Measurements from ENCODE around the gene OR9Q1.

DNA sequence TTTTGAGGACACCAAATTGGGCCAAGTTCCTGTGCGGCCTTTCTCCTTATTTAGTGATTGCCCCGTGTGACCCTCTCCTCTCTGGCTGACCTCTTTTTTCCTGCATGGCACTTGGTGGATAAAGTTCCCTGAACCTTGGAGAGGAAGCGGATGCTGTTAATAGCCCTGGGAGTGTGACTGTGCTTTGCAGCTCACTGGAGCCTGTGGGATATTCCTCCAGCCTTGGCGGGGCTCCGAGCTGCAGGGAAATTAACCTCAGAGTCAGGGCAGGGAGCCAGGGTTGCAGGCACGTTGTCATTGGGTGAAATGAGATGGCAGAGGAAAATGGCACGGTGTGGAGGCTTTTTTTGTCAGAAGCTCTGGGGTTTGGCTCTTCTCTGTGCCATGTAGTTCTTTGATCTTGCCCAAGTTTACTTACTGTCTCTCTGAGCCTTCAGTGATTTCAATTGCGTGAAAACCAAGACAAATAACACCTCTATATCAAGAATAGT lies 965 bp downstream of the OR9Q1 start:
- TF ChIP-seq, protein P1, sequence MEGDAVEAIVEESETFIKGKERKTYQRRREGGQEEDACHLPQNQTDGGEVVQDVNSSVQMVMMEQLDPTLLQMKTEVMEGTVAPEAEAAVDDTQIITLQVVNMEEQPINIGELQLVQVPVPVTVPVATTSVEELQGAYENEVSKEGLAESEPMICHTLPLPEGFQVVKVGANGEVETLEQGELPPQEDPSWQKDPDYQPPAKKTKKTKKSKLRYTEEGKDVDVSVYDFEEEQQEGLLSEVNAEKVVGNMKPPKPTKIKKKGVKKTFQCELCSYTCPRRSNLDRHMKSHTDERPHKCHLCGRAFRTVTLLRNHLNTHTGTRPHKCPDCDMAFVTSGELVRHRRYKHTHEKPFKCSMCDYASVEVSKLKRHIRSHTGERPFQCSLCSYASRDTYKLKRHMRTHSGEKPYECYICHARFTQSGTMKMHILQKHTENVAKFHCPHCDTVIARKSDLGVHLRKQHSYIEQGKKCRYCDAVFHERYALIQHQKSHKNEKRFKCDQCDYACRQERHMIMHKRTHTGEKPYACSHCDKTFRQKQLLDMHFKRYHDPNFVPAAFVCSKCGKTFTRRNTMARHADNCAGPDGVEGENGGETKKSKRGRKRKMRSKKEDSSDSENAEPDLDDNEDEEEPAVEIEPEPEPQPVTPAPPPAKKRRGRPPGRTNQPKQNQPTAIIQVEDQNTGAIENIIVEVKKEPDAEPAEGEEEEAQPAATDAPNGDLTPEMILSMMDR (conservative IDR thresholded peaks at IDR 0.05; ENCODE audit: low read depth in 2 of 2): no peak
- TF ChIP-seq, protein P2, sequence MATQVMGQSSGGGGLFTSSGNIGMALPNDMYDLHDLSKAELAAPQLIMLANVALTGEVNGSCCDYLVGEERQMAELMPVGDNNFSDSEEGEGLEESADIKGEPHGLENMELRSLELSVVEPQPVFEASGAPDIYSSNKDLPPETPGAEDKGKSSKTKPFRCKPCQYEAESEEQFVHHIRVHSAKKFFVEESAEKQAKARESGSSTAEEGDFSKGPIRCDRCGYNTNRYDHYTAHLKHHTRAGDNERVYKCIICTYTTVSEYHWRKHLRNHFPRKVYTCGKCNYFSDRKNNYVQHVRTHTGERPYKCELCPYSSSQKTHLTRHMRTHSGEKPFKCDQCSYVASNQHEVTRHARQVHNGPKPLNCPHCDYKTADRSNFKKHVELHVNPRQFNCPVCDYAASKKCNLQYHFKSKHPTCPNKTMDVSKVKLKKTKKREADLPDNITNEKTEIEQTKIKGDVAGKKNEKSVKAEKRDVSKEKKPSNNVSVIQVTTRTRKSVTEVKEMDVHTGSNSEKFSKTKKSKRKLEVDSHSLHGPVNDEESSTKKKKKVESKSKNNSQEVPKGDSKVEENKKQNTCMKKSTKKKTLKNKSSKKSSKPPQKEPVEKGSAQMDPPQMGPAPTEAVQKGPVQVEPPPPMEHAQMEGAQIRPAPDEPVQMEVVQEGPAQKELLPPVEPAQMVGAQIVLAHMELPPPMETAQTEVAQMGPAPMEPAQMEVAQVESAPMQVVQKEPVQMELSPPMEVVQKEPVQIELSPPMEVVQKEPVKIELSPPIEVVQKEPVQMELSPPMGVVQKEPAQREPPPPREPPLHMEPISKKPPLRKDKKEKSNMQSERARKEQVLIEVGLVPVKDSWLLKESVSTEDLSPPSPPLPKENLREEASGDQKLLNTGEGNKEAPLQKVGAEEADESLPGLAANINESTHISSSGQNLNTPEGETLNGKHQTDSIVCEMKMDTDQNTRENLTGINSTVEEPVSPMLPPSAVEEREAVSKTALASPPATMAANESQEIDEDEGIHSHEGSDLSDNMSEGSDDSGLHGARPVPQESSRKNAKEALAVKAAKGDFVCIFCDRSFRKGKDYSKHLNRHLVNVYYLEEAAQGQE (IDR thresholded peaks at IDR 0.05; ENCODE audit: unreplicated experiment): no peak

Data from GM23338 (cell line).